ENCODE data around the gene TSSK3. TPM values are rescaled to one million over a fixed set of nuclear protein-coding genes. Genes with fewer than 3 reads are reported as not detected.
"Not testable (repeated sequence)": the region's sequence is repeated elsewhere in the genome, so short reads cannot be mapped to it uniquely, and the experiment has no call there.

Gene TSSK3
- total RNA-seq, 2 experiments from 2014 or later, result 0.98 TPM; not detected in 1

GRCh38 chr1:32394890-32395432, 32.6 kb downstream of the TSSK3 start:
- H3K4me1 Mint-ChIP-seq (ENCODE audit: low read depth), result peaks cover 24% of the 10 kb centered on the region
- Histone ChIP-seq H3K4me3 (ENCODE audit: low read length) (peak overlapping the region; percentile 85), H3K27ac (ENCODE audit: low read depth in 1 of 2, low read length in 2 of 2) (peak overlapping the region; percentile 92 to 96), H3K36me3 (ENCODE audit: insufficient read depth, low read length) (peaks cover 18% of the 10 kb centered on the region), H3K4me1 (ENCODE audit: insufficient read depth, low read length) (peaks cover 40% of the 10 kb centered on the region), H3K9me3 (ENCODE audit: control insufficient read depth in 1 of 2, insufficient read depth in 1 of 2, low read length in 2 of 2) (no peaks in the 10 kb centered on the region), H3K27me3 (ENCODE audit: control insufficient read depth in 1 of 2, insufficient read depth in 2 of 2, low read length in 2 of 2) (no peaks in the 10 kb centered on the region)
- TF ChIP-seq CTCF (IDR thresholded peaks at IDR 0.05), result no peak
- ChIA-PET POLR2A (interaction anchor here (0.7 to 3.2 kb wide), 44 partner anchors 10 to 786 kb away, joined by 3 to 56 read pairs (median 6); partner anchors contain the start of genes CCDC28B, EIF3I, FAM167B and HDAC1), CTCF (interaction anchor here (1.0 to 1.5 kb wide), 4 partner anchors 23 to 179 kb away, joined by 3 to 5 read pairs (median 4); partner anchors contain the start of gene MARCKSL1)
- ATAC-seq (ENCODE audit: poor library complexity) (no peak), DNase-seq (no peak)
- no peaks in the 10 kb centered on the region for H3K27me3 Mint-ChIP-seq
- H3K4me3 Mint-ChIP-seq, result peak overlapping the region; percentile 98
- H3K36me3 Mint-ChIP-seq (ENCODE audit: low read depth), result peaks cover 20% of the 10 kb centered on the region
- intact Hi-C loops (cut with DNase I, micrococcal nuclease), result loop anchor here (1.0 to 10.0 kb wide), 9 partner anchors 44 to 750 kb away; partner anchors contain the start of genes EIF3I (in 1 of the 2), KHDRBS1 (in 1 of the 2), KPNA6 (in 1 of the 2) and MARCKSL1 (in 1 of the 2)
- no peaks in the 10 kb centered on the region for H3K9me3 Mint-ChIP-seq
- H3K27ac Mint-ChIP-seq, result no peak overlapping the region

- DNase-seq; H3K4me3 Mint-ChIP-seq; H3K27me3 Mint-ChIP-seq; H3K9me3 ChIP-seq (ENCODE audit: control insufficient read depth in 1 of 2, insufficient read depth in 1 of 2, low read length in 2 of 2); H3K4me3 ChIP-seq (ENCODE audit: low read length); ATAC-seq (ENCODE audit: poor library complexity); H3K36me3 ChIP-seq (ENCODE audit: insufficient read depth, low read length); H3K27ac ChIP-seq (ENCODE audit: low read depth in 1 of 2, low read length in 2 of 2); H3K9me3 Mint-ChIP-seq; POLR2A ChIA-PET; H3K27me3 ChIP-seq (ENCODE audit: control insufficient read depth in 1 of 2, insufficient read depth in 2 of 2, low read length in 2 of 2): not testable (repeated sequence)
- Mint-ChIP-seq H3K4me1 (ENCODE audit: low read depth) (peaks cover 24% of the 10 kb centered on the region), H3K36me3 (ENCODE audit: low read depth) (peaks cover 20% of the 10 kb centered on the region), H3K27ac (peak overlapping the region; percentile 10)
- CTCF ChIA-PET, result interaction anchor here (0.6 kb wide), 1 partner anchor 508 kb away, joined by 3 read pairs; no protein-coding TSS in a partner anchor
- peaks cover 38% of the 10 kb centered on the region for H3K4me1 ChIP-seq (ENCODE audit: insufficient read depth, low read length)
- intact Hi-C loops (cut with DNase I, micrococcal nuclease), result loop anchor here in 1 of 2 experiments (5.0 to 10.0 kb wide), 3 partner anchors 382 to 752 kb away; partner anchors contain the start of genes KHDRBS1, PEF1, S100PBP and YARS1
Observed at GRCh38 chr1:32396524-32396923, 34.2 kb downstream of the TSSK3 start.

DNA sequence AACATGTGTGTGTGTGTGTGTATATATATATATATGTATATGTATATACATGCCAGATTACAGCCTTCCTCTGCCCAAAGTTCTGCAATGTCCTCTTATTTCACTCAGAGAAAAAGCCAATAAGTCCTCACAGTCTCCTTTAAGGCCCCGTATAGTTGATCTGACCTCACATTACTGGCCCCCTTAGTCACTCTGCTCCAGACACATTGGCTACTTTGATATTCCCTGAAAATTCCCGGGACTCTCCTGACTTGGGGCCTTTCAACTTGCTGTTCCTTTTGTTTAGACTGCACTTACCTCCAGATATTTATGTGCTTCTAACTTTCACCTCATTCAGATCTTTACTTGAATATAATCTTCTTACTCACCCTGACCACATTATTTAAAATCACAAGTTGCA, 36.1 kb downstream of the TSSK3 start:
- Histone ChIP-seq H3K4me1 (ENCODE audit: insufficient read depth, low read length) (peaks cover 19% of the 10 kb centered on the region), H3K27me3 (ENCODE audit: control insufficient read depth in 1 of 2, insufficient read depth in 2 of 2, low read length in 2 of 2) (no peaks in the 10 kb centered on the region), H3K4me3 (ENCODE audit: low read length) (no peak overlapping the region), H3K36me3 (ENCODE audit: insufficient read depth, low read length) (no peaks in the 10 kb centered on the region), H3K27ac (ENCODE audit: low read depth in 1 of 2, low read length in 2 of 2) (no peak overlapping the region), H3K9me3 (ENCODE audit: control insufficient read depth in 1 of 2, insufficient read depth in 1 of 2, low read length in 2 of 2) (no peaks in the 10 kb centered on the region)
- ChIA-PET POLR2A (no interaction called here), CTCF (interaction anchor here (1.2 kb wide), 1 partner anchor 122 kb away, joined by 4 read pairs; no protein-coding TSS in a partner anchor)
- ATAC-seq (ENCODE audit: poor library complexity) (no peak), DNase-seq (no peak)
- Mint-ChIP-seq H3K4me3 (no peak overlapping the region), H3K27me3 (no peaks in the 10 kb centered on the region), H3K27ac (no peak overlapping the region), H3K9me3 (no peaks in the 10 kb centered on the region), H3K36me3 (ENCODE audit: low read depth) (peaks cover 11% of the 10 kb centered on the region), H3K4me1 (ENCODE audit: low read depth) (peaks cover 18% of the 10 kb centered on the region)
- TF ChIP-seq CTCF (IDR thresholded peaks at IDR 0.05), result no peak
- intact Hi-C loops (cut with DNase I, micrococcal nuclease), result loop anchor here in 1 of 2 experiments (5.0 to 10.0 kb wide), 3 partner anchors 384 to 754 kb away; partner anchors contain the start of genes KHDRBS1, PEF1, S100PBP and YARS1
